Fibroblast of lung (primary cell): Measurements from ENCODE around the gene NR3C2. TPM values are rescaled to one million over a fixed set of nuclear protein-coding genes. Genes with fewer than 3 reads are reported as not detected.

Source experiments
- DNase-seq, 2 donors: peaks; one replicate each; pipeline versions ENCODE4 v3.0.0 to v3.0.0-alpha.2; 2010; ENCODE audit warnings: low read depth in 2 of 2
- H2AFZ ChIP-seq: 2 replicates; pipeline ENCODE4 v1.5.1; 2012; ENCODE audit warnings: low read length, control low read depth, inconsistent platforms
- H3K27ac ChIP-seq: 2 replicates; pipeline ENCODE4 v1.5.1; 2011; ENCODE audit warnings: low read length, control low read depth; ENCODE audit not compliant: insufficient read depth
- H3K27me3 ChIP-seq: 2 replicates; pipeline ENCODE4 v1.5.1; 2011; ENCODE audit warnings: mild to moderate bottlenecking, low read length; ENCODE audit not compliant: control insufficient read depth, insufficient read depth
- H3K36me3 ChIP-seq: 2 replicates; pipeline ENCODE4 v1.5.1; 2011; ENCODE audit warnings: low read length; ENCODE audit not compliant: control insufficient read depth, insufficient read depth
- H3K4me1 ChIP-seq: 2 replicates; pipeline ENCODE4 v1.5.1; 2011; ENCODE audit warnings: low read length; ENCODE audit not compliant: control insufficient read depth, insufficient read depth; ENCODE audit errors: extremely low read depth
- H3K4me2 ChIP-seq: 2 replicates; pipeline ENCODE4 v1.5.1; 2011; ENCODE audit warnings: low read length, control low read depth; ENCODE audit not compliant: insufficient read depth; ENCODE audit errors: extremely low read depth
- H3K4me3 ChIP-seq, 4 experiments: fragments of 200-600 bp in 1 of 4; sonication (generic) in 1 of 4; replicated peaks in 1 of 4; 2 replicates each; pipeline ENCODE4 v1.5.1; 2011 to 2016; ENCODE audit warnings: low read length in 4 of 4, low read depth in 3 of 4, mild to moderate bottlenecking in 3 of 4, control low read depth in 2 of 4, inconsistent platforms in 1 of 4, mixed read lengths in 1 of 4; ENCODE audit not compliant: insufficient read depth in 1 of 4; ENCODE audit errors: control extremely low read depth in 1 of 4
- H3K79me2 ChIP-seq: 2 replicates; pipeline ENCODE4 v1.5.1; 2012; ENCODE audit warnings: mild to moderate bottlenecking, low read length, inconsistent platforms; ENCODE audit not compliant: control insufficient read depth, insufficient read depth
- H3K9ac ChIP-seq: 2 replicates; pipeline ENCODE4 v1.5.1; 2011; ENCODE audit warnings: mild to moderate bottlenecking, low read length, control low read depth; ENCODE audit not compliant: insufficient read depth
- H3K9me3 ChIP-seq: 2 replicates; pipeline ENCODE4 v1.5.1; 2012; ENCODE audit warnings: low read depth, low read length; ENCODE audit not compliant: control insufficient read depth, insufficient read depth
- H4K20me1 ChIP-seq: 2 replicates; pipeline ENCODE4 v1.5.1; 2011; ENCODE audit warnings: low read length; ENCODE audit not compliant: control insufficient read depth, insufficient read depth; ENCODE audit errors: extremely low read depth
- CTCF ChIP-seq, 2 donors: IDR thresholded peaks in 1 of 2; conservative IDR thresholded peaks in 1 of 2; 1 replicate in 1 of 2; 2 replicates in 1 of 2; pipeline ENCODE4 v1.5.1; 2011 to 2012; ENCODE audit warnings: low read length in 2 of 2, control low read depth in 1 of 2, inconsistent platforms in 1 of 2, low read depth in 1 of 2, mild to moderate bottlenecking in 1 of 2
- EZH2 ChIP-seq: IDR thresholded peaks from 2 replicates; pipeline ENCODE4 v1.5.1; 2012; ENCODE audit warnings: low read length, control low read depth, mild to moderate bottlenecking; ENCODE audit errors: missing control alignments
- polyA plus RNA-seq, 2 donors: library from polyadenylated mRNA; depleted of rRNA in 1 of 2; stranded (reverse) in 1 of 2; unstranded in 1 of 2; fragments of >200 nt; gene quantifications; 2 replicates each; pipeline ENCODE4 v1.2.1, GENCODE V29; 2011 to 2012; ENCODE audit warnings: missing spikeins in 1 of 2
- total RNA-seq: library from RNA; depleted of rRNA; stranded (reverse); fragments of >200 nt; gene quantifications from 2 replicates; pipeline ENCODE4 v1.2.1, GENCODE V29; 2014

The NR3C2 gene
- total and polyA plus RNA-seq, 2 donors (not counting 1 experiment from before 2014, with no cell fraction given) = 1.9 to 7.4 TPM

GRCh38 chr4:148391056-148391455, 51.2 kb downstream of the NR3C2 start:
- Histone ChIP-seq H3K9me3 (no peaks in the 10 kb centered on the region), H3K27me3 (no peaks in the 10 kb centered on the region), H4K20me1 (no peaks in the 10 kb centered on the region), H3K36me3 (no peaks in the 10 kb centered on the region), H3K4me3 (no peak overlapping the region), H2AFZ (no peak overlapping the region), H3K4me2 (no peak overlapping the region), H3K4me1 (no peaks in the 10 kb centered on the region), H3K79me2 (peaks cover 2% of the 10 kb centered on the region), H3K27ac (no peak overlapping the region), H3K9ac (no peak overlapping the region)
- TF ChIP-seq EZH2 (no peak), CTCF (conservative IDR thresholded peaks at IDR 0.05 in 1 of 2, IDR thresholded peaks at IDR 0.05 in 1 of 2; ENCODE audit: low read depth in 1 of 2, low read length in 2 of 2) (no peak)
- no peak for DNase-seq

- no peak overlapping the region for H3K27ac ChIP-seq
- no peak overlapping the region for H3K4me3 ChIP-seq
- TF ChIP-seq EZH2 (no peak), CTCF (conservative IDR thresholded peaks at IDR 0.05 in 1 of 2, IDR thresholded peaks at IDR 0.05 in 1 of 2; ENCODE audit: low read depth in 1 of 2, low read length in 2 of 2) (no peak)
- H2AFZ ChIP-seq = no peak overlapping the region
- DNase-seq = no peak
- no peaks in the 10 kb centered on the region for H3K27me3 ChIP-seq
- no peaks in the 10 kb centered on the region for H3K36me3 ChIP-seq
- no peak overlapping the region for H3K4me2 ChIP-seq
- no peak overlapping the region for H3K9ac ChIP-seq
- peaks cover 2% of the 10 kb centered on the region for H3K79me2 ChIP-seq
- no peaks in the 10 kb centered on the region for H4K20me1 ChIP-seq
- H3K9me3 ChIP-seq = no peaks in the 10 kb centered on the region
- no peaks in the 10 kb centered on the region for H3K4me1 ChIP-seq
These were observed 51.9 kb downstream of the NR3C2 start for GRCh38 chr4:148390311-148390710.

- Histone ChIP-seq H3K4me3 (no peak overlapping the region), H3K27me3 (no peaks in the 10 kb centered on the region), H3K4me2 (no peak overlapping the region), H3K4me1 (peaks cover 2% of the 10 kb centered on the region), H3K79me2 (no peaks in the 10 kb centered on the region), H4K20me1 (no peaks in the 10 kb centered on the region), H3K9ac (no peak overlapping the region), H2AFZ (no peak overlapping the region), H3K9me3 (no peaks in the 10 kb centered on the region), H3K36me3 (no peaks in the 10 kb centered on the region), H3K27ac (no peak overlapping the region)
- DNase-seq = no peak
- TF ChIP-seq EZH2 (no peak), CTCF (conservative IDR thresholded peaks at IDR 0.05 in 1 of 2, IDR thresholded peaks at IDR 0.05 in 1 of 2; ENCODE audit: low read depth in 1 of 2, low read length in 2 of 2) (no peak)
These were observed 61.9 kb downstream of the NR3C2 start for GRCh38 chr4:148380291-148380690.
